ENCODE results near the gene RING1.

DNA sequence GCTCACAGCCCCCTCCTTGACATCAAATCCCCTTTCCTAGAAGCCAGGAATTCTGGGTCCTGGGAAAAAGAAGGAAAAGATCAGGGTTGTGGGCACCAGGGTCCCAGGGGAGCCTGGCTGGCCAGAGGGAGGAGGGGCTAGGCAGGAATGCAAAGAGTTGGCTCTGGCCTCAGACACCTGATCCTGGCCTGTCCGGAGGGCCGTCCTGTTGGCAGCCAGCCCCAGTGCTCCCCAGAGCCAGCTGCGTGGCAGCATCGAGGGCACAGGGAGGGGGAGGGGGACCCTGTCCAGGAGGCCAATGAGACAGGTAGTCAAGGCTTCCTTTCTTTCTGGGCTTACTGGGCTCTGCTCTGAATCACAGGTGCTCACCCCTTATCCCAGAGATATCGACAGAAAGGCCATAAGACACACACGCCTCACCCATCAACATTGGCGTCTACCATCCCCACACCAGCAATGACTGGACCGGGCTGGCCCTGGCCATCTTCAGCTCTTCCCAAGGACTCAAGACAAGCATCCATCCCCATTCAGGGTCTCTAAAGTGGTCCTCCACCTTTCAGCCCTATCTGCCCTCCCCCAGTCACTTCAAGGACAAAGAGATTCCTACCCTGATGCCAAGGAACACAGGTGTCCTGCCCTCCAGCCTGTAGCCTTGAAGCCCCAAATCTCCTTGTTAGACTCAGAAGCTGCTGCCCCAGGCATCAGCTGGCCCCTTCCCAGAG, 16.8 kb upstream of the RING1 start:
- TF ChIP-seq CTCF (conservative IDR thresholded peaks at IDR 0.05; ENCODE audit: low read length): no peak
- no peak for TF ChIP-seq EZH2phosphoT487 (IDR thresholded peaks at IDR 0.05; ENCODE audit: borderline replicate concordance, low read depth, low read length)
